DOHH2 (cell line): Measurements from ENCODE around the gene TCERG1L.

Experiments
- H3F3A ChIP-seq: fragments of 200-600 bp; sonication (generic), shearing (Covaris generic); 2 replicates; pipeline ENCODE4 v1.6.0; 2016; ENCODE audit warnings: antibody characterized with exemption, mild to moderate bottlenecking; ENCODE audit not compliant: control insufficient read depth, insufficient read depth
- H3K27ac ChIP-seq: fragments of 200-600 bp; sonication (generic); 2 replicates; pipeline ENCODE4 v1.5.1; 2014; ENCODE audit warnings: low read depth, mild to moderate bottlenecking, low read length, moderate library complexity
- H3K27me3 ChIP-seq: fragments of 200-600 bp; sonication (generic); 2 replicates; pipeline ENCODE4 v1.6.1; 2014; ENCODE audit warnings: mild to moderate bottlenecking, low read length, mixed read lengths; ENCODE audit not compliant: control insufficient read depth
- H3K36me3 ChIP-seq: fragments of 200-600 bp; sonication (generic); 2 replicates; pipeline ENCODE4 v1.6.1; 2014; ENCODE audit warnings: mild to moderate bottlenecking, low read length, moderate library complexity, mixed read lengths; ENCODE audit not compliant: control insufficient read depth
- H3K4me1 ChIP-seq: fragments of 200-600 bp; sonication (generic); 2 replicates; pipeline ENCODE4 v1.6.1; 2014; ENCODE audit warnings: mild to moderate bottlenecking, low read length, mixed read lengths; ENCODE audit not compliant: control insufficient read depth
- H3K4me2 ChIP-seq: fragments of 200-600 bp; sonication (generic); 2 replicates; pipeline ENCODE4 v1.6.0; 2014; ENCODE audit warnings: mild to moderate bottlenecking, low read length, moderate library complexity
- H3K4me3 ChIP-seq: fragments of 200-600 bp; sonication (generic); 2 replicates; pipeline ENCODE4 v1.5.1; 2014; ENCODE audit warnings: mild to moderate bottlenecking, low read length, mixed read lengths
- H3K79me2 ChIP-seq: fragments of 200-600 bp; sonication (generic); 2 replicates; pipeline ENCODE4 v1.6.1; 2014; ENCODE audit warnings: mild to moderate bottlenecking, low read length, mixed read lengths; ENCODE audit not compliant: control insufficient read depth
- H3K9me2 ChIP-seq: fragments of 200-600 bp; sonication (generic); replicated peaks from 2 replicates; pipeline ENCODE4 v1.6.1; 2014; ENCODE audit warnings: mild to moderate bottlenecking, low read length, mixed read lengths; ENCODE audit not compliant: control insufficient read depth
- H3K9me3 ChIP-seq: fragments of 200-600 bp; sonication (generic); 2 replicates; pipeline ENCODE4 v1.6.1; 2014; ENCODE audit warnings: antibody characterized with exemption, low read length, mixed read lengths; ENCODE audit not compliant: control insufficient read depth, insufficient read depth
- H4K20me1 ChIP-seq: fragments of 200-600 bp; sonication (generic); 2 replicates; pipeline ENCODE4 v1.6.0; 2014; ENCODE audit warnings: low read depth, mild to moderate bottlenecking, antibody characterized with exemption, low read length, moderate library complexity; ENCODE audit not compliant: control insufficient read depth, insufficient read depth
- EZH2phosphoT487 ChIP-seq: fragments of 200-600 bp; sonication (generic); IDR thresholded peaks from 2 replicates; pipeline ENCODE4 v1.6.1; 2017; ENCODE audit warnings: borderline replicate concordance, mild to moderate bottlenecking, antibody characterized with exemption, low read length, moderate library complexity, mixed read lengths
- TF ChIP-seq, protein P1 (sequence below): fragments of 200-600 bp; sonication (generic); IDR thresholded peaks from one replicate; pipeline ENCODE4 v1.5.1; 2014; ENCODE audit warnings: antibody characterized with exemption, mild to moderate bottlenecking, low read depth, low read length; ENCODE audit not compliant: poor library complexity, severe bottlenecking

TCERG1L gene

DNA sequence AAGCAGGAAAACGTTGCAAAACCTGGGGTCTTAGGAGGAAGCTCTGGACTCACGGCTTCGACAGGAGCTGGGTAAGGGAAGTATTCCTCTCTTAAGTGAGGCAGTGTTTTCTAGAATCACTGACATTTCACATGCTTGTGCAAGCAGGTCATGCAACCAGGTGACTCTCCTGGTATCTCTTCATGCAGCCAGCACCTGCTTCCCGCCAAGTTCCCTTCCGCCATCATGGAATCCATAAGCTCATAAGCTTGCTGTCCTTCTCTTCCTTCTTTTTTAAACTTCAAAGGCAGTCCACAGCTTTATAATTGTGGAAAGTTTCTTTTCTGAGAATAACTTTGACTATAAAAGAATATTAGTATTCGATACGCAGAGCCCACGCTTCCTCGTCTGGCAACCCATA, 256.1 kb downstream of the TCERG1L start:
- Histone ChIP-seq H3K9me3 (no peaks in the 10 kb centered on the region; the same call in 1 of the 2 replicates), H4K20me1 (no peaks in the 10 kb centered on the region), H3K9me2 (no peaks in the 10 kb centered on the region), H3K4me1 (no peaks in the 10 kb centered on the region), H3K4me2 (no peak overlapping the region), H3K79me2 (no peaks in the 10 kb centered on the region), H3K27me3 (no peaks in the 10 kb centered on the region), H3K4me3 (no peak overlapping the region), H3F3A (no peaks in the 10 kb centered on the region), H3K36me3 (no peaks in the 10 kb centered on the region), H3K27ac (no peak overlapping the region)
- TF ChIP-seq EZH2phosphoT487, result no peak
- TF ChIP-seq, protein P1, sequence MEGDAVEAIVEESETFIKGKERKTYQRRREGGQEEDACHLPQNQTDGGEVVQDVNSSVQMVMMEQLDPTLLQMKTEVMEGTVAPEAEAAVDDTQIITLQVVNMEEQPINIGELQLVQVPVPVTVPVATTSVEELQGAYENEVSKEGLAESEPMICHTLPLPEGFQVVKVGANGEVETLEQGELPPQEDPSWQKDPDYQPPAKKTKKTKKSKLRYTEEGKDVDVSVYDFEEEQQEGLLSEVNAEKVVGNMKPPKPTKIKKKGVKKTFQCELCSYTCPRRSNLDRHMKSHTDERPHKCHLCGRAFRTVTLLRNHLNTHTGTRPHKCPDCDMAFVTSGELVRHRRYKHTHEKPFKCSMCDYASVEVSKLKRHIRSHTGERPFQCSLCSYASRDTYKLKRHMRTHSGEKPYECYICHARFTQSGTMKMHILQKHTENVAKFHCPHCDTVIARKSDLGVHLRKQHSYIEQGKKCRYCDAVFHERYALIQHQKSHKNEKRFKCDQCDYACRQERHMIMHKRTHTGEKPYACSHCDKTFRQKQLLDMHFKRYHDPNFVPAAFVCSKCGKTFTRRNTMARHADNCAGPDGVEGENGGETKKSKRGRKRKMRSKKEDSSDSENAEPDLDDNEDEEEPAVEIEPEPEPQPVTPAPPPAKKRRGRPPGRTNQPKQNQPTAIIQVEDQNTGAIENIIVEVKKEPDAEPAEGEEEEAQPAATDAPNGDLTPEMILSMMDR, result no peak

DNA sequence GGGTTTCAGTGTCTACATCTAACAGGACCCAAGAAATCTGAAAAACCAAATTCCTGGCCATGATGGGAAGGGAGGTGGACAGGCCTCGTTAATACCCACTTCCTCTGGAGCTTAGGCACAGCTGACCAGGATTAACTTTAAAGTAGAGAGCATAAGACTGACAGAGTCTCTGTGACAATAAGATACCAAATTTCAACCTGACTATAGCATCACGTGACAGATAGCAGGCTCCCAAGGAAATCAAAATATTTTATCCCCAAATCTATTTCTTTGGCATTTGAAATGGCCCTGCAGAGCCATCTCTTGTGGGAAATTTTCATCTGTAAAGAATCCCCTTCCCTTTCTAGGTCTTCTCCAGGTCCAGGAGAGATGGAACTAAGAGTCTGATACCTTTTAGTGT, 258.3 kb downstream of the TCERG1L start:
- no peak overlapping the region for H3K27ac ChIP-seq
- no peaks in the 10 kb centered on the region for H3K79me2 ChIP-seq
- H3K27me3 ChIP-seq, result no peaks in the 10 kb centered on the region
- no peaks in the 10 kb centered on the region for H4K20me1 ChIP-seq
- H3K4me3 ChIP-seq, result no peak overlapping the region
- H3K9me3 ChIP-seq, result no peaks in the 10 kb centered on the region; the same call in 1 of the 2 replicates
- TF ChIP-seq EZH2phosphoT487, result no peak
- TF ChIP-seq, protein P1, result no peak
- H3K4me2 ChIP-seq, result no peak overlapping the region
- H3K9me2 ChIP-seq, result no peaks in the 10 kb centered on the region
- no peaks in the 10 kb centered on the region for H3F3A ChIP-seq
- no peaks in the 10 kb centered on the region for H3K4me1 ChIP-seq
- H3K36me3 ChIP-seq, result no peaks in the 10 kb centered on the region

DNA sequence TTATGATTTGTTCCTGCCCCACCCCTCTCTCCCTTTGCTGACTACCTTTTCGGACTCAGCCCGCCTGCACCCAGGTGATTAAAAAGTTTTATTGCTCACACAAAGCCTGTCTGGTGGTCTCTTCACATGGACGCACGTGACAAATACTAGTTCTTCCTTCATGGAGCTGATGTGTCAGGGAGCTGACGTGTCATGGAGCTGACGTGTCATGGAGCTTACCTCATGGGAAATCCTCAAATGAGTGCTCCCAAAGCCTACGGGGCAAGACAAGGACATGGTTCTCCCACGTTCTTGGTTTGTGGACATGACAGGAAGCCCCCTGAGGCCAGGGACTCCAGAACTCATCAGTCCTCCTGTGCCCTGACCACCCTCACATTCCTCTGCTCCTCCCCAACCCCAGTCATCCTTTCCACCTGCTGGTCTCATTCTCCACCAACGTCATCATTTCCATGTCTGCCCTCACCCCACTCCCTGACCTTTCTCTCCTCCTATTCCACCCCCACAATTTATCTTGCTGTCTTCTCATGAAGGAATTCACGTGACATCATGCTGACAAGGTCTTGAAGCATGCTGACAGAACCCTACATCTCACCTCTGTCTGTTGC, 261.3 kb downstream of the TCERG1L start:
- no peaks in the 10 kb centered on the region for H3K4me1 ChIP-seq
- no peaks in the 10 kb centered on the region; the same call in 1 of the 2 replicates for H3K9me3 ChIP-seq
- no peak overlapping the region for H3K27ac ChIP-seq
- H4K20me1 ChIP-seq, result no peaks in the 10 kb centered on the region
- H3K4me2 ChIP-seq, result no peak overlapping the region
- no peaks in the 10 kb centered on the region for H3F3A ChIP-seq
- no peak overlapping the region for H3K4me3 ChIP-seq
- TF ChIP-seq EZH2phosphoT487, result no peak
- TF ChIP-seq, protein P1, result no peak
- no peaks in the 10 kb centered on the region for H3K79me2 ChIP-seq
- no peaks in the 10 kb centered on the region for H3K9me2 ChIP-seq
- no peaks in the 10 kb centered on the region for H3K36me3 ChIP-seq
- H3K27me3 ChIP-seq, result no peaks in the 10 kb centered on the region
